Measurements from ENCODE around the gene AGL.

DNA sequence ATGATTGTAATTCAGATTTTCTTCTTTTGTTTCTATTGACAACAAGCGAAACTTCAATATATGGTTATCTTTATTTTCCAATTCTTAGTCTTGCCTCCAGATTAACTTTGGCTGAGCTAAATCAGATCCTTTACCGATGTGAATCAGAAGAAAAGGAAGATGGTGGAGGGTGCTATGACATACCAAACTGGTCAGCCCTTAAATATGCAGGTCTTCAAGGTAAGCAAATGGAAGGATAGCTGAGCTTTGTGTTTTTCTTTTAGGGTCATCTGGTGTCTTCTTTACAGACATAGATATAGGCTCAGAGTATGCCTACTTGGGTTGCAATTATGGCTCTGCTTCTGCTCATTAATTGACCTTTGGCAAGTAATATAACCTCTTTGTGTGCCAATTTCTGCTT is 37.7 kb downstream of the AGL start:
- no peak for TF ChIP-seq CTCF (IDR thresholded peaks at IDR 0.05)
- no peak for TF ChIP-seq POLR2A (IDR thresholded peaks at IDR 0.05)

Data from testis (tissue), 2 donors.